ENCODE measurements around the gene LRMDA.

The LRMDA gene

GRCh38 chr10:76007667-76008181 lies 576.3 kb downstream of the LRMDA start:
- no peak for DNase-seq (ENCODE audit: low read depth)
- no peak overlapping the region for H3K4me3 ChIP-seq (ENCODE audit: low read depth, low read length)
- no peak for TF ChIP-seq CTCF (IDR thresholded peaks at IDR 0.05; ENCODE audit: control insufficient read depth, extremely low read depth, insufficient read depth)

DNA sequence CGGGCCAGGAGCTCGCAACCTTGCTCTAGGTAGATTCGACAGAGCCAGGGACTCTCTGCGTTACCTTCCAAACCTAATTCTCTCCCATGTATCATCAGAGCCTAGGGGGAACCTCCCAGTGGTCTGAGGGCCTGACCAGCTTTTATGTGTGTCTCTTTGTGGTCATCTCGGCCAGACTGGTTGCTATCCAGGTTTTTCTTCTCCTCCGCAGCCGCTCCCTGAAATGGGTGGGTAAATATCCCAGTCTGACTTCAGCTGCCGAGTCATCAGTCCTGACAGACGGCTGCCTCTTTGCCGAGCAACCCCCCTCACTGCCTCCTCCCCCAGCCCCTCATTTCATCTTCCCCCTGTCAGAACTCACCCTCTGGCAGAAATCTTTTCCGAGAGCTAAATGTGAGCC lies 578.1 kb downstream of the LRMDA start:
- no peak overlapping the region for H3K4me3 ChIP-seq (ENCODE audit: low read depth, low read length)
- DNase-seq (ENCODE audit: low read depth) = no peak
- TF ChIP-seq CTCF (IDR thresholded peaks at IDR 0.05; ENCODE audit: control insufficient read depth, extremely low read depth, insufficient read depth) = no peak

GRCh38 chr10:76010703-76011102 lies 579.3 kb downstream of the LRMDA start:
- no peak for DNase-seq (ENCODE audit: low read depth)
- no peak for TF ChIP-seq CTCF (IDR thresholded peaks at IDR 0.05; ENCODE audit: control insufficient read depth, extremely low read depth, insufficient read depth)
- no peak overlapping the region for H3K4me3 ChIP-seq (ENCODE audit: low read depth, low read length)

GRCh38 chr10:76012716-76013327 lies 581.4 kb downstream of the LRMDA start:
- no peak for DNase-seq (ENCODE audit: low read depth)
- TF ChIP-seq CTCF (IDR thresholded peaks at IDR 0.05; ENCODE audit: control insufficient read depth, extremely low read depth, insufficient read depth) = no peak
- H3K4me3 ChIP-seq (ENCODE audit: low read depth, low read length) = no peak overlapping the region

DNA sequence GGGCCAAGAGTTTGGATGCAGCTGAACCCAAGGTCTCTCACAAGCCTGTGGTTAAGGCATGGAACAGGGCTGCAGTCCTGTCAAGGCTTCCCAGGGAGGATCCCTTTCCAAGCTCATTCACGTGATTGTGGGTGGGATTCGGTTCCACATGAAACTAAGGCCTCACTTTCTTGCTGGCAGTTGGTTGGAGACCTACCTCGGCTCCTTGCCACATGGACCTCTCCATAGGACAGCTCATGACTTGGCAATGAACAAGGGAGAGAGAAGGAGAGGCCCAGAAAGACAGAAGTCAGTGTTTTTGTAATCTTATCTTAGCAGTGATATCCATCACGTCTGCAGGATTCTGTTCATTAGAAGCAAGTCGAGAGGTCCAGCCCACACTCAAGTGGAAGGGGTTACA lies 583.8 kb downstream of the LRMDA start:
- no peak for DNase-seq (ENCODE audit: low read depth)
- TF ChIP-seq CTCF (IDR thresholded peaks at IDR 0.05; ENCODE audit: control insufficient read depth, extremely low read depth, insufficient read depth) = no peak
- no peak overlapping the region for H3K4me3 ChIP-seq (ENCODE audit: low read depth, low read length)

- no peak for DNase-seq (ENCODE audit: low read depth)
- no peak for TF ChIP-seq CTCF (IDR thresholded peaks at IDR 0.05; ENCODE audit: control insufficient read depth, extremely low read depth, insufficient read depth)
- no peak overlapping the region for H3K4me3 ChIP-seq (ENCODE audit: low read depth, low read length)
Measured at GRCh38 chr10:76017026-76017732, 585.8 kb downstream of the LRMDA start.

All from LNCaP clone FGC (cell line).